Measurements from ENCODE around the gene NTNG2. TPM values are rescaled to one million over a fixed set of nuclear protein-coding genes. Genes with fewer than 3 reads are reported as not detected.

Gene NTNG2
- 0.78 and 0.92 TPM in 2 replicates for polyA plus RNA-seq (2013)

GRCh38 chr9:132161743-132162184, at the start of gene NTNG2:
Gene NTNG2, plus strand, starts transcription at chr9:132162058. Its CDS starts 4,774 bp downstream, at chr9:132166832.
- no CpG with 5 or more reads among the region's 67 CpGs for WGBS (ENCODE audit: extremely low coverage, insufficient coverage, insufficient read length)
- peaks cover 3 to 7% of the 10 kb centered on the region in 2 experiments for H3K4me1 ChIP-seq (ENCODE audit: control insufficient read depth in 1 of 2, insufficient read depth in 2 of 2, low read length in 2 of 2)

GRCh38 chr9:132114102-132114707, 47.7 kb upstream of the NTNG2 start:
- H3K79me1 ChIP-seq (ENCODE audit: low read length) = no peaks in the 10 kb centered on the region
- WGBS (ENCODE audit: extremely low coverage, insufficient coverage, insufficient read length) = no CpG with 5 or more reads among the region's 18 CpGs
- no peaks in the 10 kb centered on the region for H3K9me3 ChIP-seq (ENCODE audit: insufficient read depth, low read depth, low read length)
- no peak overlapping the region for H3K4me2 ChIP-seq (ENCODE audit: low read length)
- H4K12ac ChIP-seq (ENCODE audit: low read depth, low read length) = no peak overlapping the region
- no peak overlapping the region for H2AFZ ChIP-seq (ENCODE audit: insufficient read depth, low read length, poor library complexity)
- H3K4me3 ChIP-seq (ENCODE audit: low read depth, low read length) = no peak overlapping the region
- no peak overlapping the region for H4K91ac ChIP-seq (ENCODE audit: low read depth, low read length)
- H2BK12ac ChIP-seq (ENCODE audit: low read length) = no peak overlapping the region
- peak; percentile 61 to 76 for DNase-seq
- H3K14ac ChIP-seq (ENCODE audit: low read length) = no peak overlapping the region
- no peak overlapping the region for H2AK5ac ChIP-seq (ENCODE audit: low read length)
- H3K27ac ChIP-seq (ENCODE audit: low read depth, low read length) = no peak overlapping the region
- no peak overlapping the region for H2BK120ac ChIP-seq (ENCODE audit: insufficient read depth, low read length, poor library complexity)
- no peaks in the 10 kb centered on the region for H3K79me2 ChIP-seq (ENCODE audit: control insufficient read depth, insufficient read depth, low read length, poor library complexity)
- H3K4me1 ChIP-seq (ENCODE audit: control insufficient read depth in 1 of 2, insufficient read depth in 2 of 2, low read length in 2 of 2) = no peaks in the 10 kb centered on the region
- no peak overlapping the region for H3K18ac ChIP-seq (ENCODE audit: low read length)
- no peaks in the 10 kb centered on the region for H3K27me3 ChIP-seq (ENCODE audit: insufficient read depth, low read length)
- H3K23ac ChIP-seq (ENCODE audit: low read length) = no peak overlapping the region
- no peak overlapping the region for H2BK5ac ChIP-seq (ENCODE audit: low read depth, low read length, poor library complexity)
- no peak overlapping the region for H4K8ac ChIP-seq (ENCODE audit: low read depth, low read length)
- no peaks in the 10 kb centered on the region for H3K36me3 ChIP-seq (ENCODE audit: control insufficient read depth in 1 of 2, insufficient read depth in 2 of 2, low read length in 2 of 2)
- H3K9ac ChIP-seq (ENCODE audit: low read length) = no peak overlapping the region
- H3K4ac ChIP-seq (ENCODE audit: low read depth, low read length) = no peak overlapping the region

More at GRCh38 chr9:132161743-132162184, at the start of gene NTNG2:
- no peak within 1 kb of the TSS for H3K9ac ChIP-seq (ENCODE audit: low read length)
- no peak within 1 kb of the TSS for H3K27ac ChIP-seq (ENCODE audit: low read depth, low read length)
- no peak within 1 kb of the TSS for H3K23ac ChIP-seq (ENCODE audit: low read length)
- no peaks in the 10 kb centered on the region for H3K79me2 ChIP-seq (ENCODE audit: control insufficient read depth, insufficient read depth, low read length, poor library complexity)
- H4K8ac ChIP-seq (ENCODE audit: low read depth, low read length) = no peak within 1 kb of the TSS
- no peaks in the 10 kb centered on the region for H3K79me1 ChIP-seq (ENCODE audit: low read length)
- H2BK5ac ChIP-seq (ENCODE audit: low read depth, low read length, poor library complexity) = no peak within 1 kb of the TSS
- peak within 1 kb of the TSS; percentile 83 for H3K4me2 ChIP-seq (ENCODE audit: low read length)
- H3K4ac ChIP-seq (ENCODE audit: low read depth, low read length) = no peak within 1 kb of the TSS
- H2BK120ac ChIP-seq (ENCODE audit: insufficient read depth, low read length, poor library complexity) = no peak within 1 kb of the TSS
- no peaks in the 10 kb centered on the region for H3K36me3 ChIP-seq (ENCODE audit: control insufficient read depth in 1 of 2, insufficient read depth in 2 of 2, low read length in 2 of 2)
- peaks cover 66% of the 10 kb centered on the region for H3K27me3 ChIP-seq (ENCODE audit: insufficient read depth, low read length)
- peak within 1 kb of the TSS; percentile 62 for H3K4me3 ChIP-seq (ENCODE audit: low read depth, low read length)
- H3K18ac ChIP-seq (ENCODE audit: low read length) = no peak within 1 kb of the TSS
- H3K14ac ChIP-seq (ENCODE audit: low read length) = no peak within 1 kb of the TSS
- H2BK12ac ChIP-seq (ENCODE audit: low read length) = no peak within 1 kb of the TSS
- H2AK5ac ChIP-seq (ENCODE audit: low read length) = no peak within 1 kb of the TSS
- DNase-seq = peak; percentile 21 to 61
- no peak within 1 kb of the TSS for H4K12ac ChIP-seq (ENCODE audit: low read depth, low read length)
- no peak within 1 kb of the TSS for H4K91ac ChIP-seq (ENCODE audit: low read depth, low read length)
- H3K9me3 ChIP-seq (ENCODE audit: insufficient read depth, low read depth, low read length) = peaks cover 2% of the 10 kb centered on the region
- H2AFZ ChIP-seq (ENCODE audit: insufficient read depth, low read length, poor library complexity) = peak within 1 kb of the TSS; percentile 26

- DNase-seq = no peak
- Histone ChIP-seq H3K27me3 (ENCODE audit: insufficient read depth, low read length) (no peaks in the 10 kb centered on the region), H3K9ac (ENCODE audit: low read length) (no peak overlapping the region), H3K4me3 (ENCODE audit: low read depth, low read length) (no peak overlapping the region), H2BK12ac (ENCODE audit: low read length) (no peak overlapping the region), H2BK5ac (ENCODE audit: low read depth, low read length, poor library complexity) (no peak overlapping the region), H3K4ac (ENCODE audit: low read depth, low read length) (no peak overlapping the region), H3K79me2 (ENCODE audit: control insufficient read depth, insufficient read depth, low read length, poor library complexity) (no peaks in the 10 kb centered on the region), H3K79me1 (ENCODE audit: low read length) (no peaks in the 10 kb centered on the region), H3K4me2 (ENCODE audit: low read length) (no peak overlapping the region), H3K36me3 (ENCODE audit: control insufficient read depth in 1 of 2, insufficient read depth in 2 of 2, low read length in 2 of 2) (no peaks in the 10 kb centered on the region), H2AK5ac (ENCODE audit: low read length) (no peak overlapping the region), H3K14ac (ENCODE audit: low read length) (no peak overlapping the region), H3K4me1 (ENCODE audit: control insufficient read depth in 1 of 2, insufficient read depth in 2 of 2, low read length in 2 of 2) (no peaks in the 10 kb centered on the region), H3K23ac (ENCODE audit: low read length) (no peak overlapping the region), H2BK120ac (ENCODE audit: insufficient read depth, low read length, poor library complexity) (no peak overlapping the region), H3K27ac (ENCODE audit: low read depth, low read length) (no peak overlapping the region), H3K9me3 (ENCODE audit: insufficient read depth, low read depth, low read length) (no peaks in the 10 kb centered on the region), H4K12ac (ENCODE audit: low read depth, low read length) (no peak overlapping the region), H4K91ac (ENCODE audit: low read depth, low read length) (no peak overlapping the region), H2AFZ (ENCODE audit: insufficient read depth, low read length, poor library complexity) (no peak overlapping the region), H4K8ac (ENCODE audit: low read depth, low read length) (no peak overlapping the region), H3K18ac (ENCODE audit: low read length) (no peak overlapping the region)
- WGBS (ENCODE audit: extremely low coverage, insufficient coverage, insufficient read length) = no CpG with 5 or more reads among the region's 3 CpGs
Observed at GRCh38 chr9:132116583-132116982, 45.3 kb upstream of the NTNG2 start.

GRCh38 chr9:132117694-132118093, 44.2 kb upstream of the NTNG2 start:
- Histone ChIP-seq H4K8ac (ENCODE audit: low read depth, low read length) (no peak overlapping the region), H3K4me3 (ENCODE audit: low read depth, low read length) (no peak overlapping the region), H3K4me2 (ENCODE audit: low read length) (no peak overlapping the region), H3K18ac (ENCODE audit: low read length) (no peak overlapping the region), H3K14ac (ENCODE audit: low read length) (no peak overlapping the region), H2BK120ac (ENCODE audit: insufficient read depth, low read length, poor library complexity) (no peak overlapping the region), H3K23ac (ENCODE audit: low read length) (no peak overlapping the region), H3K4me1 (ENCODE audit: control insufficient read depth in 1 of 2, insufficient read depth in 2 of 2, low read length in 2 of 2) (no peaks in the 10 kb centered on the region), H3K4ac (ENCODE audit: low read depth, low read length) (no peak overlapping the region), H2AK5ac (ENCODE audit: low read length) (no peak overlapping the region), H3K79me2 (ENCODE audit: control insufficient read depth, insufficient read depth, low read length, poor library complexity) (no peaks in the 10 kb centered on the region), H3K27me3 (ENCODE audit: insufficient read depth, low read length) (no peaks in the 10 kb centered on the region), H2BK12ac (ENCODE audit: low read length) (no peak overlapping the region), H4K12ac (ENCODE audit: low read depth, low read length) (no peak overlapping the region), H4K91ac (ENCODE audit: low read depth, low read length) (no peak overlapping the region), H3K79me1 (ENCODE audit: low read length) (no peaks in the 10 kb centered on the region), H3K36me3 (ENCODE audit: control insufficient read depth in 1 of 2, insufficient read depth in 2 of 2, low read length in 2 of 2) (no peaks in the 10 kb centered on the region), H2AFZ (ENCODE audit: insufficient read depth, low read length, poor library complexity) (no peak overlapping the region), H3K9me3 (ENCODE audit: insufficient read depth, low read depth, low read length) (no peaks in the 10 kb centered on the region), H3K9ac (ENCODE audit: low read length) (no peak overlapping the region), H3K27ac (ENCODE audit: low read depth, low read length) (no peak overlapping the region), H2BK5ac (ENCODE audit: low read depth, low read length, poor library complexity) (no peak overlapping the region)
- WGBS (ENCODE audit: extremely low coverage, insufficient coverage, insufficient read length) = no CpG with 5 or more reads among the region's 3 CpGs
- DNase-seq = no peak

Data from trophoblast cell (in vitro differentiated cells and primary cell).